IMR-90 (cell line): Measurements from ENCODE around the gene ARFIP1. TPM values are rescaled to one million over a fixed set of nuclear protein-coding genes. Genes with fewer than 3 reads are reported as not detected.

ENCODE experiments used
- ATAC-seq: fragments of 200-7000 bp; cut with Tn5 transposase; 2 replicates; pipeline ENCODE4 v1.9.1; 2020; ENCODE audit warnings: low read depth, mild to moderate bottlenecking, moderate library complexity
- BruUV-seq: library from RNA; stranded (reverse); fragments of 400-500 nt; replicated peaks from 2 replicates; lab custom pipeline; 2021; lab: Mats Ljungman, UMichigan
- CTCF ChIA-PET: fragments of 300-600 bp; formaldehyde crosslinking; extraction: SDS; loops from one replicate; lab custom pipeline; 2021; ENCODE audit warnings: antibody characterized with exemption; lab: Yijun Ruan, JAX
- POLR2A ChIA-PET: fragments of 300-600 bp; sonication (Branson Sonifier 250); formaldehyde crosslinking; loops from one replicate; lab custom pipeline; 2022; ENCODE audit warnings: antibody characterized with exemption; ENCODE audit not compliant: unreplicated experiment; lab: Charles Lee
- DNase-seq: peaks from one replicate; pipeline ENCODE4 v3.0.0; 2013
- H2AFZ ChIP-seq: replicated peaks from 2 replicates; pipeline ENCODE3; 2013; ENCODE audit warnings: low read length, mild to moderate bottlenecking; ENCODE audit not compliant: poor library complexity
- H2AK5ac ChIP-seq: 2 replicates; pipeline ENCODE4 v1.6.1; 2013; ENCODE audit warnings: low read depth, low read length, inconsistent platforms
- H2AK9ac ChIP-seq: replicated peaks from 2 replicates; pipeline ENCODE3; 2013; ENCODE audit warnings: mild to moderate bottlenecking, low read depth, low read length, moderate library complexity; ENCODE audit not compliant: poor library complexity
- H2BK120ac ChIP-seq: 2 replicates; pipeline ENCODE4 v1.6.1; 2013; ENCODE audit warnings: low read depth, low read length, inconsistent platforms
- H2BK15ac ChIP-seq: 3 replicates; pipeline ENCODE4 v1.6.1; 2013; ENCODE audit warnings: low read depth, low read length, inconsistent platforms
- H2BK20ac ChIP-seq: 2 replicates; pipeline ENCODE4 v1.6.1; 2013; ENCODE audit warnings: low read depth, mild to moderate bottlenecking, inconsistent platforms, low read length, moderate library complexity
- H2BK5ac ChIP-seq: 2 replicates; pipeline ENCODE4 v1.6.1; 2013; ENCODE audit warnings: mild to moderate bottlenecking, low read depth, low read length, inconsistent platforms; ENCODE audit not compliant: poor library complexity, severe bottlenecking
- H3K14ac ChIP-seq: replicated peaks from 2 replicates; pipeline ENCODE4 v1.6.1; 2013; ENCODE audit warnings: low read depth, low read length, inconsistent platforms
- H3K18ac ChIP-seq: 2 replicates; pipeline ENCODE4 v1.6.1; 2013; ENCODE audit warnings: low read depth, low read length, control low read depth
- H3K23ac ChIP-seq: 2 replicates; pipeline ENCODE4 v1.6.1; 2013; ENCODE audit warnings: low read depth, low read length, inconsistent platforms
- H3K27ac ChIP-seq: 2 replicates; pipeline ENCODE4 v1.5.1; 2013; ENCODE audit warnings: mild to moderate bottlenecking, control low read depth, low read length; ENCODE audit not compliant: insufficient read depth
- H3K27me3 ChIP-seq: 2 replicates; pipeline ENCODE4 v1.6.1; 2013; ENCODE audit warnings: low read length; ENCODE audit not compliant: control insufficient read depth, insufficient read depth
- H3K36me3 ChIP-seq: 2 replicates; pipeline ENCODE4 v1.6.1; 2013; ENCODE audit warnings: low read length, mixed read lengths; ENCODE audit not compliant: control insufficient read depth, insufficient read depth
- H3K4ac ChIP-seq: 2 replicates; pipeline ENCODE4 v1.6.1; 2013; ENCODE audit warnings: low read depth, low read length, inconsistent platforms
- H3K4me1 ChIP-seq: 2 replicates; pipeline ENCODE4 v1.6.1; 2013; ENCODE audit warnings: low read length, mixed read lengths; ENCODE audit not compliant: control insufficient read depth, insufficient read depth
- H3K4me2 ChIP-seq: 2 replicates; pipeline ENCODE4 v1.6.1; 2013; ENCODE audit warnings: low read depth, mild to moderate bottlenecking, control low read depth, low read length, moderate library complexity
- H3K4me3 ChIP-seq: 2 replicates; pipeline ENCODE4 v1.5.1; 2013; ENCODE audit warnings: low read depth, mild to moderate bottlenecking, control low read depth, low read length, moderate library complexity; ENCODE audit not compliant: insufficient read depth
- H3K56ac ChIP-seq: 2 replicates; pipeline ENCODE4 v1.6.1; 2013; ENCODE audit warnings: low read length, inconsistent platforms; ENCODE audit not compliant: insufficient read depth; ENCODE audit errors: extremely low read depth
- H3K79me1 ChIP-seq, 2 experiments: 2 replicates each; pipeline ENCODE4 v1.6.1; 2013; ENCODE audit warnings: low read length in 2 of 2, inconsistent platforms in 1 of 2, low read depth in 1 of 2
- H3K9ac ChIP-seq: 2 replicates; pipeline ENCODE4 v1.6.1; 2013; ENCODE audit warnings: low read depth, low read length, control low read depth
- H3K9me1 ChIP-seq: 2 replicates; pipeline ENCODE4 v1.6.1; 2013; ENCODE audit warnings: low read length, inconsistent platforms; ENCODE audit not compliant: insufficient read depth
- H3K9me3 ChIP-seq: 2 replicates; pipeline ENCODE4 v1.6.1; 2013; ENCODE audit warnings: low read length; ENCODE audit not compliant: control insufficient read depth, insufficient read depth
- H4K20me1 ChIP-seq: 2 replicates; pipeline ENCODE4 v1.6.1; 2013; ENCODE audit warnings: low read length, inconsistent platforms; ENCODE audit not compliant: insufficient read depth
- H4K5ac ChIP-seq: 2 replicates; pipeline ENCODE4 v1.6.1; 2013; ENCODE audit warnings: mild to moderate bottlenecking, low read depth, low read length, control low read depth
- H4K8ac ChIP-seq, 2 experiments: 2 replicates each; pipeline ENCODE4 v1.6.1; 2013; ENCODE audit warnings: low read depth in 2 of 2, low read length in 2 of 2, control low read depth in 1 of 2, inconsistent platforms in 1 of 2
- H4K91ac ChIP-seq: 2 replicates; pipeline ENCODE4 v1.6.1; 2013; ENCODE audit warnings: low read depth, low read length, inconsistent platforms; ENCODE audit not compliant: insufficient read depth
- BHLHE40 ChIP-seq: fragments of 150-350 bp; IDR thresholded peaks from 2 replicates; pipeline ENCODE4 v1.6.1; 2016; ENCODE audit warnings: mild to moderate bottlenecking, low read depth, low read length
- CEBPB ChIP-seq: IDR thresholded peaks from 2 replicates; pipeline ENCODE4 v1.6.1; 2012; ENCODE audit warnings: low read depth, low read length, improper control_type of control experiment
- CTCF ChIP-seq: conservative IDR thresholded peaks from 2 replicates; pipeline ENCODE4 v1.5.1; 2012; ENCODE audit warnings: mild to moderate bottlenecking, low read depth, low read length, improper control_type of control experiment
- FOS ChIP-seq: fragments of 150-350 bp; IDR thresholded peaks from 2 replicates; pipeline ENCODE4 v1.6.1; 2016; ENCODE audit warnings: low read depth, low read length
- MXI1 ChIP-seq: IDR thresholded peaks from 2 replicates; pipeline ENCODE4 v1.6.1; 2012; ENCODE audit warnings: low read depth, mild to moderate bottlenecking, low read length, moderate library complexity, borderline replicate concordance
- RAD21 ChIP-seq: IDR thresholded peaks from 2 replicates; pipeline ENCODE4 v1.6.1; 2012; ENCODE audit warnings: low read length, improper control_type of control experiment
- RCOR1 ChIP-seq: IDR thresholded peaks from 2 replicates; pipeline ENCODE4 v1.6.1; 2012; ENCODE audit warnings: mild to moderate bottlenecking, low read length, improper control_type of control experiment; ENCODE audit not compliant: insufficient replicate concordance
- RFX5 ChIP-seq: IDR thresholded peaks from 2 replicates; pipeline ENCODE4 v1.8.0; 2012; ENCODE audit warnings: low read depth, mild to moderate bottlenecking, low read length, moderate library complexity
- SMC3 ChIP-seq: fragments of 150-350 bp; IDR thresholded peaks from 2 replicates; pipeline ENCODE4 v1.6.1; 2016; ENCODE audit warnings: low read depth, mild to moderate bottlenecking, antibody characterized with exemption, low read length, moderate library complexity
- USF2 ChIP-seq: fragments of 150-350 bp; IDR thresholded peaks from 2 replicates; pipeline ENCODE4 v1.6.1; 2017; ENCODE audit warnings: mild to moderate bottlenecking, antibody characterized with exemption, low read length, low read depth
- WGBS, 2 experiments: methylation state at CpG; one replicate each; pipeline versions ENCODE4 v1.1.5 to v1.1.7; 2013; ENCODE audit warnings: missing lambda C conversion rate in 2 of 2; ENCODE audit not compliant: insufficient read length in 1 of 2; ENCODE audit errors: extremely low coverage in 2 of 2; 5-methylcytosine and 5-hydroxymethylcytosine counted together
- dilution Hi-C: fragments of 300-500 bp; cut with HindIII; formaldehyde crosslinking; loops from one replicate; pipeline ENCODE4 v1.14.3; 2018; ENCODE audit warnings: low sequenced_read_pairs; ENCODE audit not compliant: unreplicated experiment
- in situ Hi-C: fragments of 300-500 bp; cut with MboI; formaldehyde crosslinking; loops from 3 replicates; pipeline ENCODE4 v1.14.3; 2019; ENCODE audit warnings: low sequenced_read_pairs, inconsistent platforms, mixed read lengths
- intact Hi-C: fragments of 100-400 bp; cut with micrococcal nuclease; formaldehyde crosslinking; loops from 2 replicates; pipeline ENCODE4 v1.10.0; 2022
- polyA plus RNA-seq, 3 experiments: library from polyadenylated mRNA; depleted of rRNA; stranded (reverse); fragments of >200 nt; gene quantifications; 2 replicates each; pipeline ENCODE4 v1.2.3, GENCODE V29; 2012; ENCODE audit warnings: low replicate concordance in 1 of 3
- total RNA-seq: library from RNA; depleted of rRNA; stranded (reverse); fragments of >200 nt; gene quantifications from 2 replicates; pipeline ENCODE4 v1.2.3, GENCODE V29; 2012

ARFIP1 gene
- total and polyA plus RNA-seq, 2 of the 4 experiments (the other 2 are of a cell fraction): 12.7 to 30.5 TPM

DNA sequence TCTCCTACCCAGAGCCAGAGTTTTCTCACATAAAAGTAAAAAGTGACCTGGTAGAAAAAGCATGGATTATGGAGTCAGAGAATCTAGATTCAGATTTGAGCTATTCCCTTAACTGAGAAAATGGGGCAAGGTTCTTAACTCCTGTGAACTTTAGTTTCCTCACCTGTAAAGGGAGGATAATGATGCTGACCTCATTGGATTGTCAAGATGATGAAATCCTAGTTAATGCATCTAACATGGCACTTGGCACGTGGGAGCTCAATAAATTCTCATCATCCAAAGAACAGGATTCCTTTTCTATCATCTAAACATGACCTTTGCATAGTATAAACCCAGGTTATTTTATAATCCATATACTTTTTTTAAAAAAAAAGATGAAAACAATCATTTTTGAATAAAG is 175.0 kb downstream of the ARFIP1 start:
- Histone ChIP-seq H3K27ac (no peak overlapping the region), H3K56ac (no peak overlapping the region), H4K5ac (no peak overlapping the region), H4K20me1 (no peaks in the 10 kb centered on the region), H3K14ac (no peak overlapping the region), H3K4ac (no peak overlapping the region), H3K27me3 (peaks cover 3% of the 10 kb centered on the region; the same call in 1 of the 2 replicates), H2AK9ac (no peak overlapping the region), H3K9me1 (no peaks in the 10 kb centered on the region; the same call in 1 of the 2 replicates), H2BK120ac (no peak overlapping the region), H3K23ac (no peak overlapping the region), H2BK5ac (no peak overlapping the region), H3K4me2 (no peak overlapping the region), H4K8ac (no peak overlapping the region), H3K18ac (no peak overlapping the region), H2AFZ (no peak overlapping the region), H3K9ac (no peak overlapping the region), H4K91ac (no peak overlapping the region), H2BK20ac (no peak overlapping the region), H3K4me3 (no peak overlapping the region), H3K79me1 (no peaks in the 10 kb centered on the region), H3K4me1 (peaks cover 7% of the 10 kb centered on the region), H2AK5ac (no peak overlapping the region), H2BK15ac (no peak overlapping the region), H3K36me3 (no peaks in the 10 kb centered on the region), H3K9me3 (no peaks in the 10 kb centered on the region)
- ATAC-seq: no peak
- POLR2A ChIA-PET: no interaction called here
- BruUV-seq: no TSS peak
- TF ChIP-seq BHLHE40 (no peak), FOS (no peak), USF2 (no peak), CEBPB (no peak), RCOR1 (no peak), CTCF (no peak), RAD21 (no peak), RFX5 (no peak), SMC3 (no peak), MXI1 (no peak)
- in situ Hi-C loops (no loop called here), dilution Hi-C loops (no loop called here), intact Hi-C loops (no loop called here)
- DNase-seq: no peak
- CTCF ChIA-PET: interaction anchor here (0.7 to 1.0 kb wide), 2 partner anchors 10 to 350 kb away, joined by 3 read pairs; no protein-coding TSS in a partner anchor
- WGBS, 2 experiments: no CpG with 5 or more reads among the region's 1 CpG
